NCI-H187 (cell line): ENCODE measurements around the gene RPL10A.
"Not testable (repeated sequence)": the region's sequence is repeated elsewhere in the genome, so short reads cannot be mapped to it uniquely, and the experiment has no call there.

Source experiments
- DNase-seq, 2 experiments: peaks; one replicate each; lab custom pipeline; 2025; lab: John Stamatoyannopoulos, UW

The RPL10A gene

DNA sequence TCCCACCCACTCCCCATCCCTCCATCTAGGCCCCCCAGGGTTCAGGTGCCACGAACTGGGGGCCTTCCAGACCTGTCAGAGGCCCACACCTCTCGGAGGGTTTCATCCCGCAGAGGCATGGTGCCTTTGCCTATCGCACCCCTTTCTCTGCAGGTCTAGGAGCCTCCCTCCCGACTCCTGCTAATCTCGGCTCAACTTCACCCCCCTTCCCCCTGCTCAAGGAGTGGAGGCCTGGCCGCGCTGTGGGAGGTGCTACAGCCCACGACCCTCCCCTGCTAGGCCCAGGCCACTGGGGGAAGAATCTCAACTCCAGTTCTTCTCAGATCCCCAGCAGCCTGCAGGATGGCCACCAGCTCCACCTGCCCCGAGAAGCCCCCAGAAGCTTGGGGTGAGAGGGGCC is 44.5 kb downstream of the RPL10A start, which contains the start of gene TULP1:
TSS of gene TULP1 (minus strand) at position 157 of the 400 bp plus-strand sequence. CDS start at position 119, 38 bp downstream.
- DNase-seq = no peak

DNA sequence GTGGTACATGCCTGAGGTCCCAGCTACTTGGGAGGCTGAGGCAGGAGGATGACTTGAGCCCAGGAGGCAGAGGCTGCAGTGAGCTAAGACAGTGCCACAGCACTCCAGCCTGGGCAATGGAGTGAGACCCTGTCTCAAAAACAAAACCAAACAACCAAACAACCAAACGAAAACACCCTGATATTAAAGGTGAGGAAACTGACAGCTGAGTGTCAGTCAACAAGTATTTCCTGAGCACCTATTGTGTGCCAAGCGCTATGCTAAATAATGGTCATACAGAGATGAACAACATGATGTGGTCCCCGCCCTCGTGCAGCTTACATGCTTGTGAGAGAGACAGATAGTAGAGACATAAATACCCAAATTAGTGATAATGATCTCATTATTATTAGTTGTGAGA is 46.4 kb downstream of the RPL10A start:
- no peak for DNase-seq

DNA sequence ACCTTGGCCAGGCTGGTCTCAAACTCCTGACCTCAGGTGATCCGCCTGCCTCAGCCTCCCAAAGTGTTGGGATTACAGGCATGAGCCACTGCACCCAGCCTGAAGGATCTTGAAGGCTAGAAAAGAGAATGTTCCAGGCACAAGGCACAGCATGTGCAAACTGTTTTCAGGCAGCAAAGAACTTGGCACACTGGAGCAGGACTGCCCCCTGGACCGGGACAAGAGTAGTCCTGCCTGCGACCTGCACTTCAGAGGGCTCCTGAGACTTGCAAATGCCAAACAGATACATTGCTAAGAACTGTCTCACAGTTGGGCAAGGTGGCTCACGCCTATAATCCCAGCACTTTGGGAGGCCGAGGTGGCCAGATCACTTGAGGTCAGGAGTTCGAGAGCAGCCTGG is 47.7 kb downstream of the RPL10A start:
- not testable (repeated sequence) for DNase-seq

DNA sequence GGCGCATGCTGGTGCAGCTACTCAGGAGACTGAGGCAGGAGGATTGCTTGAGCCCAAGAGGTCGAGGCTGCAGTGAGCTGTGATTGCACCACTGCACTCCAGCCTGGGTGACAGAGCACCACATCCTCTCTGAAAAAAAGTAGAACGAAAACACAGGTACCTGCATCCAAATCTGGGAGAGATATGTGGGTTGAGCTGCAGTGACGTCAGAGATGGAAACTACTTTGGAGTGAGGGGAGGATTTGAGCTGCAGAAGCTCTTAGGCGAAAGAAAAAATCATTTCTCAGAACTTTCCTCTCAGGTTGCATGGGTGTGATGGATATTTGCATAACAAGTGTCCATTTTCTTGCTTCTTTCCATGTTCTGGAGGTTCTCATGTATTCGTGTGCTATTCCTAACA is 48.5 kb downstream of the RPL10A start:
- no peak for DNase-seq

DNA sequence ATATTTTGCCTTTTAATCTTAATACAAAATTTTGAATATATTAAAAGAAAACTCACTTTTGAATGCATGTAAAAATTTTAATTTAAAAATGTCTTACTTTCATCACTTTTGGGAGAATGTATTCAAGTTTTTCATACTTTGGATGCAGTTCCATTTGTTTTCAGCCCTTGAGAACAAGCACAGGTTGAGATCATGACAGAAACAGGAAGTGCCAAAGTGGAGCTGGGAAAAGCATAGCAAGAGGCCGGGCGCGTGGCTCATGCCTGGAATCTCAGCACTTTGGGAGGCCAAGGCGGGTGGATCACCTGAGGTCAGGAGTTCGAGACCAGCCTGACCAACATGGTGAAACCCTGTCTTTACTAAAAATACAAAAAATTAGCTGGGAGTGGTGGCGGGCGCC is 49.8 kb downstream of the RPL10A start:
- not testable (repeated sequence) for DNase-seq

DNA sequence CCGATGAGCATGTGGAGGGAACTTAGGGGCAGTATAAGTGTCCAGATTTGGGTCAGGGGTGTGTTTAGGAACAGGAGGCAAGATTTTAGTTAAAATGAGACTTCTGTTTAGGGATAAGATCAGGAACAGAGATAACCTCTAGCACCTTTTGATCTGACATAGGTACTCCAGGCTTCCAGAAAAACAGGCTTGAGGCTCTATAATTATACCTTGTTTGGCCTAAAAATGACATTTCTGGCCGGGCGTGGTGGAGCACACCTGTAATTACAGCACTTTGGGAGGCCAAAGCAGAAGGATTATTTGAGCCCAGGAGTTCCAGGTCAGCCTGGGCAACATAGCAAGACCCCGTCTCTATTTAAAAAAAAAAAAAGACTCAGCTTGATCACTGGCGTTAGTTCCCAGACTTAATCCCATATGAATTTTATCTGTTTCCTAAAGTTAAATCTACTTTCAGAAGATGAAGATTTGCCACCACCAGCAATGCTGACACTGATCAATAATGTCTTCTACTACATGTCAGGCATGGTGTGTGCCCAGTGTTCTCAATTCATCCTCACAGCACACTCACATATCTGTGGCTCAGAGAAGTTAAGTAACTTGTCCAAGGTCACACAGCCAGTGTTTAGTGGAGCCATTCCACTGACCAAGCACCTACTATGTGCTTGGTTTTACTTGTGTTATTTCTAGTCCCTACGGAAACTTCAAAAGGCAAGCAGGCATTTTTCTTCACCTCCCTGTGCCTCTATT is 50.5 kb downstream of the RPL10A start:
- no peak for DNase-seq

DNA sequence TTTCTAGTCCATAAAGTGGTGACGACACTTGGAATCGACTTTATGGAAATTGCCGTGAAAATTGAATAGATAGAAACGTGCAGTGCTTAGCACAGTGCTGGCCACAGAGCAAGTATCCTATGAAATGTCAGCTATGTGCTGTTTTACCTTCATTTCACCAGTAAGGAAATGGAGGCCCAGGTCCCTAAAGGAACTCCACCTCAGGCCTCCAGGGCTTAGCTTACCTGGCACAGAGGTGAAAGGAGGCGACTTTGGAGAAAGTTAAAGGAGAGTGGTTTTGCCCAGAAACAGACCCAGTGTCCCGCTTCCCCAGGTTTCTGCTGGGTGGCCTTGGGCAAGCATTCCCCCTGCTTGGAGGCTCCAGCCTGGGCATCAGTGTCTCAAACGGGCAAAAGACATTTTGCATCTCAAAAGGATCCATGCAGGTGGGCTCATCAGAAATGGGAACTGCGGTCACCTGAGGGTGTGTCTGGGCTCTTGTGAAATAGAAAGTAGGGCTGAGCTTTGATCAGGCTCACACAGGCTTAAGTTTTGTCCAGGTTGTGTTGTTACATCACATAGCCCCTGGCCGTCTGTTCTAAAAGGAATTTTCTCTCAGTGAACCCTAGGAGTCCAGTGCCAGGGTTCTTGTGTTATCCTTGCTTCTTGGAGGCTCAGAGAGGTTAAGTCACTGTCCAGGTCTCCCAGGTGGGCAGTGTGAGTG is 51.3 kb downstream of the RPL10A start:
- DNase-seq = no peak
